ENCODE results near the gene ROBO1.
"Not testable (repeated sequence)": the region's sequence is repeated elsewhere in the genome, so short reads cannot be mapped to it uniquely, and the experiment has no call there.

The ROBO1 gene

DNA sequence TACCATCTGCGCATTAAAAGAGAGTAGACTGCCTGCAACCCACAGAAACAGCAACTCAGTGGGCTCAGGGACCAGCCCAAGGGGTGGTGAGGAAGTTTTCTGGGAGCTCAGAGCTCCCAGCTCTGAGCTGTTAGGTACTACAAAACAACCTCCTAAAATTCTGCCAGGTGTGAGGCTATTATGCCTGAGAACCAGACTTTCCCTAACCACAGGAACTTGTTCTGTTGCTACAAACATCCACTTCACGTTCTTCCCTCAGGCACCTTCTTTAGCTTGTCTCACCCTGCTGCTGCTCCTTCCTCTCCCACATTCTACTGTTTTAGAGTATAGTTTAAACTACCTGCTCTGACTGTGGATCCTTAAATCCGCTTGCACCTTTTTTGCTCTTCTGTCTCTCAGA, 399.4 kb downstream of the ROBO1 start:
- DNase-seq: no peak

DNA sequence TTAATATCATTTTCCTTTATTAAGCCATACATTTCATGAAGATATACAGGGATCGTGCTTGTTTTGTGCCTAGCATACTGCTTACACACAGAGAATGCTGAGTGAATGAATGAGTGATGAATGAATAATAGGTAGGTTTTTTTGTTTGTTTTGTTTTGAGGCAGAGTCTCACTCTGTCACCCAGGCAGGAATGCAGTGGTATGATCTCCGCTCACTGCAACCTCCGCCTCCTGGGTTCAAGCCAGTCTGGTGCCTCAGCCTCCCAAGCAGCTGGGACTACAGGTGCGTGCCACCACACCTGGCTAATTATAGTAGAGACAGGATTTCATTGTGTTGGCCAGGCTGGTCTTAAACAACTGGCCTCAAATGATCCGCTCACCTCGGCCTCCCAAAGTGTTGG, 400.0 kb downstream of the ROBO1 start:
- no peak for DNase-seq

DNA sequence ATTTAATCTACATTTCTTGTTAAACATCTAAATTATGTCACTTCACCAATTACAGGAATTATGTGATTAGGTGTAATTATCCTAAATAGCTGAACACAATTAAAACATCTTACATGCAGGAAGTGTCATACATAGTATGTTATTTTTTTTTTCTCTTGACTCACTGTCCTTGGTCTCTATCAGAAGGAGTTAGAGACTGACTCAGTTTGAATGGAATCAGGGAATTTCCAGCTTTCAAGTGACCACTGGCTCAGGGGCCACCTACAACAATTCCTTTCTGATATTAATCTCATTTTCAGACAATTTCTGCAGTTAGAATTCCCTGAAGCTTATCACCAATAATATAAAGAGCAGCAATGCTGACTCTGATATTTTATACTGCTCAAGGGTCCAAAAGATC, 400.7 kb downstream of the ROBO1 start:
- no peak for DNase-seq

DNA sequence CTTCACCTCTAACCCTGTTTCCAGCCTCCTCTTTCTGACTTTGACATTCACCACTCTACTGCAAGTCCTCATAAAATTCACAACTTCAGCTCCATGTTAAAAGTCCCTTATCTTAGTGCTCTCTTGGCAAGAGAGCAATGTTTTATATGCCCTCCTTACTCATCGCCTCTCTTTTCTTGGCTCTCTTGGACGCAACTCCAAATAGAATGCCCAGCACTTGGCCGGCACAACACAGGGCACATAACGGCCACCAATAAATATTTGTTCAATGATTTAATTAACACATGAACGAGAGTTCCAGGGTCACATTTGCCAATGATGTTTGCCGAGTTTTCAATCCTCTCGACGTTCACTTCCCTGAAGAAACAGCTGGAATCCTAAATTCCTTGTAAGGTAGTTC, 401.4 kb downstream of the ROBO1 start:
- no peak for DNase-seq

DNA sequence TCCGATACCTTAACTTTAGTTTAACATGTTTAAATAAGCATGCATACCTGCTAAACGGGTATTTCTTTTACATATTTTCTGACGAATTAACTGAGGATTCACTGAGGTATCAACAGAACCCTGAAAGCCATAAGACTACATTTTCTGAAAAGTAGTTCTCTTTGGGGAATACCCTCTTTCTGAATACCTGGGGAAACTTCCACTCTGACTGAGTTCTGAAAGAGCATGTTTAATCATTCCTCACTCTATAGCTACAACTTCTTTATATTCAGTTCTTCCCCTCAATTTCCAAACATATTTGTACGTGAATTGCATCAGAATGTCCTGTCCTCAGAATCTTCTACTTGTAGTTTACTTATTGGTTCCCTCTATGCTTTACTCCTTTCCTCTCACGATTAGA, 403.0 kb downstream of the ROBO1 start:
- DNase-seq: no peak

DNA sequence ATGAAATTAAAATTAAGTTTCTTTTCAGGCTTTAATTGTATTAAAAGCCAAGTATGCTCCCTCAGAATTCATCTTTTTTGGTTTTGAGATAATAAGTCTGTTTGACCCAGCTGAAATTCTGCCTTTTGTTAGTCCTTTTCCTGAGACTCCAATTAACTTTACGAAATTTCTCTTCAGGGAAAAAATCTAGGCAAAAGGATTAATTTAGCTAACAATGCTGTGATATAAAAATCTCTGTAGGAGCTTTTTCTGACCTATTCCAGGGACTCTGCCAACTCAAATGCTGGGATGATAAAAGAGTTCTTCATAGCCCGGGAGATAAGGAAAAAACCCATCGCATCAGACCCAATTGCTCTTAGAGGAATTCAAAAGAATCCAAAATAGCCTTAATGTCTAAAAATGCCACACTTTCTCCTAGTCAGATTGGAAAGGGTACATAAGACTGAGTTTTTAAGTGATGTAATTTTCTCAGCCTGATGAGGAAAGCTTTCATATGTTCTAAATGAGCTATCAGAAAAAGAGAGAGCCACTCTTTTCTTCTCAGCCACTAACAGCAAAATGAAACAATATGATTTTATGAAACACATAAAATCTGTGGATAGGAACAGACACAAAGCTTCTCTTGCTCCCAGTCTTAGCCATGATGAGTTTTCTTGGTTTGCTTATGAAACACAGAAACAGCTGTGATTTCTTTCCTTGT, 405.1 kb downstream of the ROBO1 start:
- no peak for DNase-seq

DNA sequence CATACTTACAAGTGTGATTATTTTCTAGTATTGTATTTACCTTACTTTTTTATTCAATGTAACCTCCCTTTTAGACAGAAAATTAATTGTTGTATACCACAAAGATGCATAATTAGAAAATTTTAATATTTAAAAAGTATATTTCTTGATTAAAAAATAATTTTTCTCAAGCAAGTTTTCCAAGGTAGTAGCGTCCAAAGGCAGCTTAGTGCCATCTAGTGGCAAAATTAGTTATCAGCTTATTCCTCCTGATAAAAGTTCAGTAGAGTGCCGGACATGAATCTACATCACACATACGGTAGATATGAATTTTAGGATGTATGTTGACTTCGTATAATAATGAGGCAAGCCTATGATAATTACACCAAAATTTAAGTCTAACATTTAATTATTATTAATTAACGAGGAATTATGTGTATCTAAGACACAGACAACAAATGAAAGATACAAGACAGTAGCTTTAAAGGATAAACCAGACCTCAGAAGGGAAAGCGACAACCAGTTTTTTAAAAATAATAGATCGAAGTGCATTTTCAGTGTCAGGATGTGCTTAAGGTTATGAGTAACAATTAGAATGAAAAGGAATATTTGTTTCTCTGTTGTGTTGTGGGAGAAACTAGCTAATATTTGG, 405.9 kb downstream of the ROBO1 start:
- DNase-seq: no peak

DNA sequence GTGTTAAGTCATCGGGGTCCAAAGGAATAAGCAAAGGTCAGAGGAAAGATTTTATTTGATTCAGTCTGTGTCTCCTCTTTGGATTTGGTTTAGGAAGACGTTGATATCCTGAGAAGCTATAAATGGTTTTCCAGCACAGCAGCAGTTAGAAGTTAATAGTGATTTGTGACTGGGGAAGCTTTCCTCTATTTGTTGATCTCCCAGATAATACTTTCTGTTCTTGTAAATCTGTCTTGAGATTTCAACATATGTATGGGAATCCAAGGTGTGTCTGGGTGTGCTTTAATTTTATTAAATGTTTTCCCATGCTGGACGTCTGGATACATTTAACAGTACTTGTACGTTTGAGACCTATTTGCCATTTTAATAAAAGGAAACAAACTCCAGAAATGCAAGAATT, 409.5 kb downstream of the ROBO1 start:
- no peak for DNase-seq

DNA sequence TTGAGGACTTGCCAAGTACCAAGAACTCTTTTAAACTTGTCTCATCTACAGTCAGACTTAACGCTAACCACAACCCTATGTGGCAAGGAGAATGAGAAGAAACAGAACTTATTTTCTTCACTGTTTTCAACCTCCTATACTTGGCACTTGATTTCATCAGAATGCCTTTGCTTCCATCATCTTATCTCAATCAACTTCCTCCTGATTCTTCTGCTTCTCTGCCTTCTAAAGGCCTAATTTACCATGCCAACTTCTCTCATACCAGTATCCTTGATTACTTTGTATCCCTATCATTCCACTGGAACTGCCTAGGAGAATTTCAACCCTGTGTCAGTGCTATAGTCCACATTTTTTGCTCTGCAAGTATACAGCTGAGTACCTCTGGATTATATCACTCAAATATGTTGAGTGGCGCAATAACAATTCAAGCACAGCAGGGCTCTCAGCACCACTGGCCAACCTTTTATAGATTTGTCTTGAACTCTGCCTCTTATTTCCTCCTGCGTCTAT, 413.6 kb downstream of the ROBO1 start:
- no peak for DNase-seq

DNA sequence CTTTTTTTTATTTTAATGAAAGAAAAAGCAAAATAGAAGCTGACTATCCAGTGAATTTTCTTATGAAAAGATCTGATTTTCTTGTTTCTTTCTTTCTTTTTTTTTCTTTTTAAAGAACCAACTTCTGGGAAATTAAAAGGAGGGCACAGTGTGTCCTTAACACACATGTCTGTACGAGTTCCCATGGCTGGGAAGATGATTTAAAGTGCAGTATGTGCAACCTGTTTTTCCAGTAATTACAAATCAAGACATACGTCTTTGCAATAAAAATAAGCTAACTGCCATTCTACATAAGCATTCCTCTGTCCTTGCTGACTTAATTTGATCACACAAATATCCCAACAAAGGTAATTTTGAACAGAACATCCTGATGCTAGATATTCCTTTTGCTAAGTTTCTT, 416.1 kb downstream of the ROBO1 start:
- no peak for DNase-seq

DNA sequence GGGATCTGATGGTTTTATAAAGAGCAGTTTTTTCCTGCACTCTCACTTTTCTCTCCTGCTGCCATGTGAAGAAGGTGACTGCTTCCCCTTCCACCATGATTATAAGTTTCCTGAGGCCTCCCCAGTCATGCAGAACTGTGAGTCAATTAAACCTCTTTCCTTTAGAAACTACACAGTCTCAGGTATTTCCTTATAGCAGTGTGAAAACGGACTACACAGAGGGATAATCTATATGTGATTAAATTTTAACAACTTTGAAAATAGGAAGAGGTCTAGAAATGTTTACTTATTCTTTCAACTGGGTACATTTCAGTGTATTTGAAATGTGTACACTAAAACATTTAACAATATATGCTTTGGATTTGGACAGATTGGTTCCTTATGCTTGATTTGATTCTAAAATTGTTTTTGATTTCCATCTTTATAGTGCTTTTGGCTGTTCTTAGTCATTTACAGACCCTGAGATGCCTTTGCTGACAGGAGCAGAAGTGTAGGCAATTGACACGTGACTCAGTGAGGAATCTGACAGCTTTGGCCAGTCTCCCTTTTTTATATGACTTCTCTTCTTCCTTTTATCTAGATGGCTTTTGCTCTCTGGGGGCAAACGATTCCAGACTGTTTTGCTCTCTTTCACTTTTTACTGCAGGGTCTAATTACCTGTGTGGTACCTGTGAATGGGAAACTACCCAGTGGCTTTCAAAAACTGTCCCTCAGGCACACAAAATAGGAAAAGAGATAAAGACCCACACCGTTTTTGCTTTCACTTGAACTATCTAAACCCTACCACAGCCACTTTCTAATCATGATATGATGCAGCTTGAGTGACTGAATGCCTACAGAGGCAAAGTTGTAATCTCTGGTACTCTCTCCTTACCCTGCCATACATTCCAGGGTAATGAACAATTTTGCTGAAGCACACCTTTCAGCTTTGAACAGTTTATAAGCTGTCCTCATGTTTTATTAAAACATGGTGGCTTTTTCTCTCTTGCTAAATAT, 422.6 kb downstream of the ROBO1 start:
- DNase-seq: no peak

DNA sequence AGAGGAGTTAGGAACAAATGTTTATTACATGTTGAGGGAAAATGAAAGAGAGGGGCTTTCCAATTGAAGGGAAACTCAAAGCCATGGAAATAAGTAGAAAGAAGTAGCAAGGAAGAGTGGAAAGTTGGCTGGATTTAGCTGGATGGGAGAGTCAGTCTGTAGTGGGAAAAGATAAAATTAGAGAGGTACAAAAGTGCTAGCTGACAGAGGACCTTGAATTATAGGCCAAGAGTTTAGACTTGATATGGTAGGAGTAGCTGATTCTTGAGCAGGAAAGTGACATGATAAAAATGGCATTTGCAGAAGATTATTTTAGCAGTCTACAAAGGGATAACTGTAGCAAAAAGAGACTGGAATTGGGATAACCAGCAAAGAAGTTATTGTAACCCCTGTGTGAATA, 425.8 kb downstream of the ROBO1 start:
- DNase-seq: no peak

DNA sequence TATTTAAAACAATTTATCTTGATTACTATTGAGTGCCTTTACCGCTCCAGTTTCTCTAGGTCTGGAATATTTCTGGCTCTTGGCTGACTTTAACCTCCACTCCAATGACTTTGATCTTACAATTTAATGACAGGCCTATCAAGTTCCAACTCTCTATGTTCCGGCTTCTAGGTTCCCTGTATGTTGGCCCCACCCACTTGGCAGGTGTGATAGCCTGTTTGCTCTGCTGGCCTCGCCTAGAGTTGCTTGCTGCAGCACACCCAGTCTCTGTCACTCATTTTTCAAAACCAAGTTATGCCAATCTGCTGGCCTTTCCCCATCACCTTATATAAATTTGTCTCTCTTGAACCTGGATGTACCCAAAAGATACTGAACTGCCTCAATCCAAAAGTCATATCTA, 428.0 kb downstream of the ROBO1 start:
- DNase-seq: no peak

DNA sequence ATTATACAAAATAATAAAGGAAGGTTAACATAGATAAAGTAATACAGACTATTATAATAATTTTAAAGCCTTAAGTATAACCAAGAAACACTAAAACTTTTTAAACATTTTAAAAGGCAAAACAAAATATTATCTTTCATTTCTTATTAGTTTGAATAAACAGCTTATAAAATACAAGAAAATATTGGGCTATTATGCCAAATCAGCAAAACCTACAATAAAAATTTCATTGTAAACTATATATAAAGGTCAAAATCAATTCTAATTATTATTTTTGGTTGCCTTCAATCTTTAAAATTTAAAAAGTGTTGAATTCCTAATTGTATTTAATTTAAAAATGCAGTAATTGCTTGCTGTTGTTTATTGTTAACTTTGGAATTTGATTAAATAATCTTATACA, 430.0 kb downstream of the ROBO1 start:
- DNase-seq: no peak

DNA sequence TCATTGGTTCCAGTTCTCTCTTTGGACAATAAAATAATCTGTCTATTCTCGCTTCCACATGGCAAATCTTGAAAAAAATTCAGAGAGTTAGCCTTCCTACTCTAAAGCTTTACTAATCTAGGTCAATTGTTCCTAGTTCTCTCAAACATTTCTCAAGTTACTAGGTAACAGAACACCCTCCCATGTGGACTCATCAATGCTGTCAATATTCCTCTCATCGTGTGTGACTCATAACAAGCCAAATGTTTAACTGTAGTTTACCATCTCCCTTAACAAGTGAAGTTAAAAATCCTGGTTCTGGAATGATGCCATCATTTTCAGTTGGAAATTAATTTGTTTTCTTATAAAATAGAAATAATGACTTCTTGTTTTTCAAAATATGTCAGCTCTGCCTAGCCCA, 438.6 kb downstream of the ROBO1 start:
- DNase-seq: no peak

DNA sequence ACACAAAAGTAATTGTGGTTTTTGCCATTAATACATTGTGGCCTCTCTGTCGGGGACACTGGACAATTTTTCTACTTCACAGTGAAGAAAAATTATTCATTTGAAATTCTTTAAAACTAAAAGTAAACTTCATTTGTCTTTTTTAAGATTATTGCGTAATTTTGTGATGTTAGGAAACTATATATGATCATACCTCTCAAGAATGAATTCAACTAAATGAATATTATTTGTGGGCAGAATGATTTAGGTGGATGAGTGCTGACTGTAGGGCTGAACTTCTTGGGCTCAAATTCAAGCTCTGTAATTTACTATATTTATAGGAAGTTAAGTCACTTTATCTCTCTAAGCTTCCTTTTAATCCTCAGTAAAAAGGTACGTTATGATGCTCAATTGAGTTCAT, 441.2 kb downstream of the ROBO1 start:
- no peak for DNase-seq

DNA sequence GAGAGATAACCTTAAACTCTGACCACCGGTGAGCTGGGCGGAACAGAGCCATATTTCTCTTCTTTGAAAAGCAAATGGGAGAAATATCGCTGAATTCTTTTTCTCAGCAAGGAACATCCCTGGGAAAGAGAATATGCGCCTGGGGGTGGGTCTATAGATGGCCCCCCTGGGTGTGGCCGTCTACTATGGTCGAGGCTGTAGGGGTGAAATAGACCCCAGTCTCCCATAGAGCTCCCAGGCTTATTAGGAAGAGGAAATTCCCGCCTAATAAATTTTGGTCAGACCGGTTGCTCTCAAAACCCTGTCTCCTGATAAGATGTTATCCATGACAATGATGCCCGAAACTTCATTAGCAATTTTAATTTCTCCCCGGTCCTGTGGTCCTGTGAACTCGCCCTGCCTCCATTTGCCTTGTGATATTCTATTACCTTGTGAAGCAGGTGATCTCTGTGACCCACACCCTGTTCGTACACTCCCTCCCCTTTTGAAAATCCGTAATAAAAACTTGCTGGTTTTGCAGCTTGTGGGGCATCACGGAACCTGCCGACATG, 441.9 kb downstream of the ROBO1 start:
- not testable (repeated sequence) for DNase-seq

DNA sequence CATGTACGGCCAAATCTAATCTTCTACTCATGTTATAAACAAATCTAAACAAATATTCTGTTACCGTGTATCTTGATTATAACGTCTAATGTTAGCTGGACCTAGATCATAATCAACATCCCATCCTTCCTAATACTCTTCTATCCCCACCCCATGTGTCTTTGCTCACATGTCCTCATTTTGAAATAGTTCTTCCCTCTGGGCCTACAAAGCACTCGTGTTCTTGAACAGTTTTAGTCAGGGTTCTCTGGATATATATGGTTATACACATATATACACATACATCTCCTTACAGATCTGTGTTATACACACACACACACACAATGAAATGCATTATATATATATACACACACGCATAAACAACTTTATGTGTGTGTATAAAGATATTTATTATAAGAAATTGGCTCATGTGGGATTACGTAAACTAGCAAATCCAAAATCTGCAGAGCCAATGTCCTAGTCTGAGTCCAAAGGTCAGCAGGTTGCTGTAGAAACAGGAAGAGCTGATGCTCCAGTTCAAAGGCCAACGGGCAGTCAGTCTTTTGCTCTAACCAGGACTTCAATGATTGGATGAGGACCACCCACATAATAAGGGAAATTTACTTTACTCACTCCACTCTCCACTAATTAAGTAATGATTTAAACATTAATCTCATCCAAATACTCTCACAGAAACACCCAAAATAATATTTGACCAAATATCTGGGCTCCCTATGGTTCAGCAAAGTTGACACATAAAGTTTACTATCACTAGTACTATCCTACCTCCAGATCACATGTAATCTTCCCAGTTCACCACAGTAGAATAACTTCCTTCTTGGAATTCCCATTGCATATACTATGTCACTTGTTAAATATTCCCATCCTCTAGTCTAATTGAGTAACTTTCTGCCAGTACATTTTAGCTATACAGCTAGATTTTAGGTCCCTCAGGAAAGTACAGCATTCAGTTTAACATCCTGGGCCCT, 450.0 kb downstream of the ROBO1 start:
- DNase-seq: no peak

DNA sequence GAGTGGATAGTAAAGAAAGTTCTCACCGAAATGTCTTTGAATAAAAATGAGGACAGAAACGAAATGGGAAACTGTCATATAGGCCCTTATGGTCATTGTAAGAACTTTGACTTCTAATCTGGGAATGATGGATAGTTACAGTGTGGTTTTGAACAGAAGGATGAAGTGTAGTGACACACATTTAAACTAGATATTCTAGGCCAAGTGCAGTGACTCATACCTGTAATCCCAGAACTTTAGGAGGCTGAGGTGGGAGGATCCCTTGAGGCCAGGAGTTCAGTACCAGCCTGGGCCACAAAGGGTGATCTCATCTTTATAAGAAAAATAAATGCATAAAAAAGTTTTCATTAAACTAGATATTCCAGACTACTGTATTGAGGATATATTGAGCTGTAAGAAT, 452.8 kb downstream of the ROBO1 start:
- DNase-seq: no peak

DNA sequence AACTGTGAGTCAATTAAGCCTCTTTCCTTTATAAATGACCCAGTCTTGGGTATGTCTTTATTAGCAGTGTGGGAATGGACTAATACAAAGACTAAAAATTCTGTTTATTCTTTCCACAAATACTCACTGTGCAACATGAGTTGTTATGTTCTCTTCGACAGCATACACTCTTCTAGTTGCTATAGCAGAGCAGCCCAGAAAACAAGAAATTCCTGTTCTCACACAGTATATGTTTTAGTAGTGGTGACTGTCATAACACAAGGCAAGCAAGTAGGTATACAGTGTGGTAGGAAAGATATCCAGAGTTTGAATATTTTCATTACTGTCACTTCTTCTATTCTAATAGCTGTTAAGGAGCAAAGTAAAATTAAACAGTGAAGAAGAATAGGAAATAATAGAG, 453.3 kb downstream of the ROBO1 start:
- no peak for DNase-seq

DNA sequence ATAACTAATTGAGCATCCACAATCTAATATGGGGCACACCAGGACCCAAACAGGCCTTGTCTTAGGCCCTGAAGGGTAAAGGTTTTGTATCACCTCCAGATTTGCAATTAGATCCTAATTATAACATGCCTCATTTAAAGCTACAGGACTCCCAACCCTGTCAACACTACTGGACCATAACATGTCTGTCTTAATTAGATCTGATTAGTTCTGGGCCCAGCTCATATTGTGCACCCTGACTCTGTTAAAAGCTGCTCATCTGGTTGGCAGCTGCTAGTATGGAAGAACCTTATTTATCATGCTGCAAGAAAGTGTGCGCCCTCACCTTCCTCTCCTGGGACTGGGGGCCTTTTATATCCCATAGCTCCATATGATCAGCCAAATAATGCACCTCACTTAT, 457.8 kb downstream of the ROBO1 start:
- DNase-seq: no peak
